Lung (tissue), 12 donors: ENCODE data around the gene DCUN1D2. TPM values are rescaled to one million over a fixed set of nuclear protein-coding genes. Genes with fewer than 3 reads are reported as not detected.
A peak's percentile ranks its signal among the peaks of the same experiment; 100 is the strongest.

Experiments used
- ATAC-seq: fragments of 200-7000 bp; cut with Tn5 transposase; one replicate; pipeline ENCODE4 v1.9.1; 2020; ENCODE audit warnings: moderate number of reproducible peaks; ENCODE audit not compliant: insufficient read depth, low FRiP score
- DNase-seq, 3 donors: peaks; one replicate each; pipeline ENCODE4 v3.0.0-alpha.2; 2013 to 2017
- H3K27ac ChIP-seq, 2 donors: one replicate each; pipeline ENCODE4 v1.5.1; 2013; ENCODE audit warnings: mild to moderate bottlenecking in 2 of 2, moderate library complexity in 2 of 2, control low read depth in 1 of 2, inconsistent platforms in 1 of 2, low read depth in 1 of 2, low read length in 1 of 2
- H3K27me3 ChIP-seq, 3 donors: one replicate each; pipeline ENCODE4 v1.5.1; 2013; ENCODE audit warnings: low read length in 2 of 3; ENCODE audit not compliant: control insufficient read depth in 3 of 3, insufficient read depth in 3 of 3
- H3K36me3 ChIP-seq, 4 donors: one replicate each; pipeline ENCODE4 v1.5.1; 2013; ENCODE audit warnings: low read length in 4 of 4, mild to moderate bottlenecking in 1 of 4, moderate library complexity in 1 of 4; ENCODE audit not compliant: control insufficient read depth in 4 of 4, insufficient read depth in 4 of 4
- H3K4me1 ChIP-seq, 5 donors: one replicate each; pipeline ENCODE4 v1.5.1; 2013; ENCODE audit warnings: low read length in 5 of 5, mild to moderate bottlenecking in 2 of 5, moderate library complexity in 1 of 5; ENCODE audit not compliant: control insufficient read depth in 5 of 5, insufficient read depth in 5 of 5
- H3K4me3 ChIP-seq: one replicate; pipeline ENCODE4 v1.5.1; 2013; ENCODE audit warnings: mild to moderate bottlenecking, control low read depth, moderate library complexity
- H3K9ac ChIP-seq, 2 donors: one replicate each; pipeline ENCODE4 v1.5.1; 2013; ENCODE audit warnings: low read length in 2 of 2, control low read depth in 1 of 2; ENCODE audit not compliant: insufficient read depth in 1 of 2
- H3K9me3 ChIP-seq, 4 donors: one replicate each; pipeline ENCODE4 v1.5.1; 2013; ENCODE audit warnings: low read length in 3 of 4, mild to moderate bottlenecking in 1 of 4, moderate library complexity in 1 of 4; ENCODE audit not compliant: control insufficient read depth in 4 of 4, insufficient read depth in 3 of 4
- WGBS, 2 donors: extraction: QIAGEN DNeasy Blood & Tissue Kit; methylation state at CpG; one replicate each; pipeline ENCODE4 v1.1.7; 2013; 5-methylcytosine and 5-hydroxymethylcytosine counted together
- polyA plus RNA-seq, 2 donors: library from polyadenylated mRNA; stranded (reverse); fragments of 200-250 nt; gene quantifications; one replicate each; pipeline ENCODE4 v1.2.1, GENCODE V29; 2013
- total RNA-seq, 2 donors: library from RNA; depleted of rRNA in 1 of 2; stranded (reverse); fragments of >200 nt in 1 of 2; gene quantifications; one replicate each; pipeline ENCODE4 v1.2.1, GENCODE V29; 2014 to 2021
- TF ChIP-seq, protein P1 (sequence below): IDR thresholded peaks from 2 replicates; pipeline ENCODE4 v1.5.1; 2012; ENCODE audit warnings: mild to moderate bottlenecking; ENCODE audit errors: control extremely low read depth, extremely low read depth
- donor health status: control.
- donor health status: control.
- donor health status: Bipolar disorder and iron deficiency.
- donor health status: healthy.
- donor health status: DM: yes; HTN: yes; CAD: no.

DCUN1D2 gene
- total and polyA plus RNA-seq, 4 donors = 6.9 to 21.1 (median 13.8) TPM

DNA sequence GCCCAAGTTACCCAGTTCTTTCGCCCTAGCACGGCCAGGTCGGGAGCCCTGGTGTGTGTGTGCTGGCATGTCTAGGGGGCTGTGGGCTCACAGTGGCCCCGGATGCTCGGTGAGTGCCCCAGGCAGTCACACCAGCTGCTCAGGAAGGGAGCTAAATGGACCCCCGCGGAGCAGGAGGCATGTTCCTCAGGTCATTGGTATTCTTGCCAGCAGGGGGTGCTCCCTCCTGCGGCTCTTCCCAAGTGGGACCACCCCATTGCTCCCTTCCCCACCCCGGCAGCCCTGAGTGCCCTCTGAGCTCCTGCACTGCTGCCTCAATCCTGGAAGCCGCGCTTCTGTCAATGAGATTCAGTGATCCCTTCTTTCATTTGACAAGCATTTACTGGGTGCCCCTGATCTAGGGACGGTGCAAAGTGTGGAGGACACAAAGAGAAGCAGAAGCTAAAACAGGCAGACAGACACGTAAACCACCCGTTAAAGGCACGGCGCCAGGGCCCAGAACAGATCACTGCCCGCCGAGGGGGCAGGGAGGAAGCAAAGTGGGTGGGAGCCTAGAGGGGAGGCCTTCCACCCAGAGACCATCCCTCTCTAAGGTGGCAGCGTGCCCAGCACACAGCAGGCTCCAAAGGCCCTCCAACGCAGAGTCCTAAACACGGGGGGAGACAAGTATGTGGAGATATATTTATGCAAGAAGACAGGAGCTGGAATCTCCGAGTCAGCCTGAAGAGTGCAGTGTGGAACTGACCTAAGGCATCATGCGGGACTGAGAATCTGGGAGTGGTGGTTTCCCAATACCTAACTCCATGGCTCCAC lies 32.1 kb downstream of the DCUN1D2 start:
- H3K4me3 ChIP-seq = no peak overlapping the region
- no peaks in the 10 kb centered on the region for H3K9me3 ChIP-seq
- ATAC-seq = no peak
- H3K9ac ChIP-seq = peak overlapping the region in 1 of 2 donors; percentile 34
- DNase-seq = peak; percentile 69 to 79 (median 74)
- peak overlapping the region in 1 of 2 donors; percentile 32 for H3K27ac ChIP-seq
- H3K36me3 ChIP-seq = peaks cover 5 to 33% (median 23%) of the 10 kb centered on the region in 4 donors
- H3K4me1 ChIP-seq = peaks cover 0 to 9% (median 0%) of the 10 kb centered on the region in 5 donors
- 73 to 75% methylated on average over 23 of the region's 23 CpGs for WGBS, 2 donors
- TF ChIP-seq, protein P1, sequence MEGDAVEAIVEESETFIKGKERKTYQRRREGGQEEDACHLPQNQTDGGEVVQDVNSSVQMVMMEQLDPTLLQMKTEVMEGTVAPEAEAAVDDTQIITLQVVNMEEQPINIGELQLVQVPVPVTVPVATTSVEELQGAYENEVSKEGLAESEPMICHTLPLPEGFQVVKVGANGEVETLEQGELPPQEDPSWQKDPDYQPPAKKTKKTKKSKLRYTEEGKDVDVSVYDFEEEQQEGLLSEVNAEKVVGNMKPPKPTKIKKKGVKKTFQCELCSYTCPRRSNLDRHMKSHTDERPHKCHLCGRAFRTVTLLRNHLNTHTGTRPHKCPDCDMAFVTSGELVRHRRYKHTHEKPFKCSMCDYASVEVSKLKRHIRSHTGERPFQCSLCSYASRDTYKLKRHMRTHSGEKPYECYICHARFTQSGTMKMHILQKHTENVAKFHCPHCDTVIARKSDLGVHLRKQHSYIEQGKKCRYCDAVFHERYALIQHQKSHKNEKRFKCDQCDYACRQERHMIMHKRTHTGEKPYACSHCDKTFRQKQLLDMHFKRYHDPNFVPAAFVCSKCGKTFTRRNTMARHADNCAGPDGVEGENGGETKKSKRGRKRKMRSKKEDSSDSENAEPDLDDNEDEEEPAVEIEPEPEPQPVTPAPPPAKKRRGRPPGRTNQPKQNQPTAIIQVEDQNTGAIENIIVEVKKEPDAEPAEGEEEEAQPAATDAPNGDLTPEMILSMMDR = no peak
- H3K27me3 ChIP-seq = no peaks in the 10 kb centered on the region

DNA sequence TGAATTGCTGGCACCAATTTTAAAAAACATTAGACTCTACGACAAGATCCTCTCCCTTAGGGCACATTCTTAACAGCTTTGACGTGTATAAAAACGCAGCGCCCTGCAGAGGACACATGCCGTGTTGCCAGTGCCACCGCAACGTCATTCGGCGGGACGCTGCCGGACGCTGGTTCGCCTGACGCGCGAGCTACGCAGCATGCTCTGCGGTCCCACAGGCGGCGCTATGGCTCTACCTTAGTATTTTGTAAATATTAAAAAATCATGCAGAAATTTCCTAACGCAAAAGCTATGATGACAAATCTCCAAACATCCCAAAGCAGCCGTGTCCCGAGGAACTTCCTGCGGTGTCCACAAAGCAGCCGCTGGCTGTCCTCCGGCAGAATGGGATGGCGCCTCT lies 33.0 kb downstream of the DCUN1D2 start:
- WGBS, 2 donors = 93 to 97% methylated on average over 27 of the region's 27 CpGs
- Histone ChIP-seq H3K4me1 (peaks cover 0 to 9% (median 0%) of the 10 kb centered on the region in 5 donors), H3K27ac (no peak overlapping the region), H3K9me3 (no peaks in the 10 kb centered on the region), H3K36me3 (peaks cover 5 to 36% (median 23%) of the 10 kb centered on the region in 4 donors), H3K4me3 (no peak overlapping the region), H3K9ac (no peak overlapping the region), H3K27me3 (no peaks in the 10 kb centered on the region)
- ATAC-seq = no peak
- DNase-seq = no peak
- TF ChIP-seq, protein P1 = no peak

DNA sequence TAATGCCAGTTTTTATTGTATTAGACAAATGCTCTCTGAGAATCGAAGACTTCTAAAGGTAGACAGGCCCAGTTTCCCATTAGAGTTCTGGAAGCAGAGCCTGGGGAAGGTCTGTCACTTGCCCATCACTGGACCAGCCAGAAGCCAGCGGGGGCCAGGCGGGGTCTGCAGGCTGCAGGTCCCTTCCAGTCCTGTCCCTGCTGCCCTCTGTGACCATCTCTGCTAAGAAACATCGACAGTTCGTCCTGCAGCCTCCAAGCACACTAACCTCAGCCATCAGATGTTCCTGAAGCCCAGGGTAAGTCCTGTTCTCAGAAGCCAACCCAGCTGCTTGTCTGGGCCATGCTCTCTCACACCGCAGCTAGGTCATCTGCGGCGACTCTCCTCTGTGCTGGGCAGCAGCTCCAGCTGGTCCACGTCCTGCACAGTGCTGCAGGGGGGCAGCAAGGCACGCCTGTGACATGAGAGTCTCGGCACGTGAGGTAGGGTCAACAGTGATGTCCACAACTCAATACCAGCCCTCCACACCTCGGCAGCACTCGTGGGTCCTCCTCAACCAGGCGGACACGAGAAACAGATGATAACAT lies 34.3 kb downstream of the DCUN1D2 start:
- Histone ChIP-seq H3K9me3 (no peaks in the 10 kb centered on the region), H3K27me3 (no peaks in the 10 kb centered on the region), H3K4me1 (peaks cover 0 to 9% (median 0%) of the 10 kb centered on the region in 5 donors), H3K9ac (no peak overlapping the region), H3K36me3 (peaks cover 5 to 36% (median 23%) of the 10 kb centered on the region in 4 donors), H3K27ac (no peak overlapping the region), H3K4me3 (no peak overlapping the region)
- TF ChIP-seq, protein P1 = no peak
- ATAC-seq = no peak
- DNase-seq = no peak
- WGBS, 2 donors = 96 to 99% methylated on average over 16 of the region's 16 CpGs
